Stimulated activated CD4-positive, alpha-beta T cell treated with anti-CD3 and anti-CD28 coated beads, Interleukin-4, amount 100 ng/mL, for 48 hours (primary cell): ENCODE results near the gene PCSK6.

Experiments
- DNase-seq, 2 donors: peaks; one replicate each; pipeline ENCODE4 v3.0.0-alpha.2; 2020; ENCODE audit warnings: low read depth in 2 of 2

The PCSK6 gene

DNA sequence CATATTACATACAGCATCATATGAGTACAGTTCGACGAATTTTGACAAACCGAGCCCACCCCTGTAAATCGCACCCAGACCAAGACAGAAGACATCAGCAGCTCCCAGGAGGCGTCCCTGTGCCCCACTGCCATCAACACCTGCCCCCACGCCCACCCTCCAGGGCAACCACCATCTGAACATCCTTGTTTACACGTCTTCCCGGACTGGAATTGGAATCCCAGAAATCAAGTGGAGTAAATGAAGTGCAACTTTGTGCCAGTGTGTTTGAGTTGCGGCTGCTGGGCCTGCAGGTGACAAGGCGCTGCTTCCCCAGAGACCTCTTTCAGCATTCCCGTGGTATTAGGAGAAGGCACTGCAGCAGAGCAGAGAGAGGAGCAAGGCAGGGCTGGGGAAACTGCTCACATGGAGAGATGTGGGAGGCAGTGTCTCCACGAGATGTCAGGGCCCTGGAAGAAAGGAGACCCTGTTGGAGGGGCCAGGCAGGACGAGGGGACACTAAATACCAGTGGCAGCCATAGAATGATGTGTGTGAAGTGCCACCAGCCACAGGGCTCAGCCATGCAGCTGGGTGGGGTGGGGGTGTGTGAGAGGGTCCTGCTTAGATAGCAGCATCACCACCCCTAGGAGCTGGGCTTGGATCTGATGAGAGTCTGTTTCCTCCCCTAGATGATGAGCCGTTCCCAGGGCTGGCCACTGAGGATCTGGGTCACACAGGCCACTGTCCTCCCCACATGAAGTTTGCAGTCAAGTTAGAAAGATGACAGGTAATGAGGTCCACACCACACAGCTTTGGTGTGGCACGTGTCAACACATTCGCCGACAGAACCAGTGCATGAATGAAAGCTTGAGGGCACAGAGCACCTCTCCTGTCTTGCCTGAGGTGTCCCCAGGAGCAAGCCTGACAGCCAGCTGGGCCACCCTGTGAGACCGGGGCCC is 33.4 kb upstream of the PCSK6 start:
- no peak for DNase-seq

DNA sequence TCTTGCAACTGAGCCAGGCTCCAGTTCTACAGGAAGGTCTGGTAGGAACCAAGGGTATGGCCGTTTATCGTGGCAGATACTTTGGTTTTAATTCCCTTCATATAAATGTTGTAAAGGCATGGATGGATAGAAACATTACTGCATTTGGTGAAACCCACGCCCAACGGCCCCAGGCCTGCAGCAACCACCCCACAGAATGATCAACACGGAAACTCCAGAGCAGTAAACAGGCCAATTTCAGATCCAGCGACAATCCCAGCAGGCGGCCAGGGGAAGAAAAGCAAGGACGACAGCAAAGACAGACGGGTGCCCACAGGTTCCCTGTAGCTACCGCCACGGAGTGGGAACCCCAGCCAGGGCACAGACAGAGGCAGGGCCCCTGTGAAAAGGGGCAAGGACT is 32.6 kb upstream of the PCSK6 start:
- DNase-seq, result no peak

DNA sequence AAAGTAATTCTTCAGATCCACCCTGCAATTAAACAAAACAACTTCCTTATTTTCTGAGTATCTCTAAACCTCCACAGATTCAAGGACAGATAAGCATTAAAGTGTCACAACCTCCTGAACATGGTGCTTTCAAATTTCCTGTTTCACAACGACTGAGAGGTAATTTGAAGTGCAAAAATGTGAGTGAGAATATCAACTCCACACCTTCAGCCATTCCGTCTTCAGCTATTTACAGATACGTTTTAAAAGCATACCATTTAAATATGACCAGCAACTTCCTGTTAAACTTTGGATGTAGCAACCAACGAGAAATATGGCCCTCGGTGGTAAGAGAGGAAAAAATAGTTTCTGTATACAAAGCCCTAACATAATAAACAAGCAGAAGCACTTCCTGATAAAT is 32.1 kb upstream of the PCSK6 start:
- no peak for DNase-seq

DNA sequence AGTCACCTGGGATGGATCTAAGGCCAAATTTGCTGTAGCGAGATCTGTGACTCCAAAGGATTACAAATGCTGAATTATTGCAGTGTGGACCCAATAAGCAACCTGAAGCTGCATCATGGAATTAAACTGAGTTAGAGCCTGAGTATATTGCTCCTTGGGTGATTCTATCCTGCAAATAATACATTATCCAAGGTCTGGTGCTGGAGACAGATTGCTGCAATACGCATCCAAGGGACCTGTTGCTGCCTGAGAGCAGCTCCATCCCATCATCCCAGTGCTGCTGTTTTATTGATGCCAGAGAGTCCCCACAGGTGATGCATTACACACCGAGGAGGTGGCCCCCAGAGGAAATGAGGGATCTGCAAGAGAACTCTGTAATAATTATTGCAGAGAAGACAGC is 31.6 kb upstream of the PCSK6 start:
- no peak for DNase-seq

DNA sequence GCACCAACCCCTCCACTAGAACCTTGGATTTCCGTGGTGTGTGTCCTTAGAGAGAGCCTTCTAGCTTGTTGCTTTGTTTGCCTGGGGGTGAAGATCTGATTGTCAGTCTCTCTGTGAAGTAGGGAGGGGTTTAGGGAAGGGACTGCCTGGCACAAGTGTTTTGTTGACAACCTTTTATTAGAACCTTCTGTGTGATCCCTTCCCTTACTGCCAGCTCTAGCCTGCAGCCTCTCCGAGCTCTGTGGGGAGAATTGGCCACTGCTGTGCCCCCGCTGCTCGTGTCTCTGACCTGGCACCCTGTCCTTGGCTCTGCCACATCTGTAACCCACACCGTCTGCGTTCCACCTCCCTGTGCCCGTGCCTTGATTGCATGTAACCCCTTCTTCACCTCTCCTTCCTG is 30.9 kb upstream of the PCSK6 start:
- no peak for DNase-seq

DNA sequence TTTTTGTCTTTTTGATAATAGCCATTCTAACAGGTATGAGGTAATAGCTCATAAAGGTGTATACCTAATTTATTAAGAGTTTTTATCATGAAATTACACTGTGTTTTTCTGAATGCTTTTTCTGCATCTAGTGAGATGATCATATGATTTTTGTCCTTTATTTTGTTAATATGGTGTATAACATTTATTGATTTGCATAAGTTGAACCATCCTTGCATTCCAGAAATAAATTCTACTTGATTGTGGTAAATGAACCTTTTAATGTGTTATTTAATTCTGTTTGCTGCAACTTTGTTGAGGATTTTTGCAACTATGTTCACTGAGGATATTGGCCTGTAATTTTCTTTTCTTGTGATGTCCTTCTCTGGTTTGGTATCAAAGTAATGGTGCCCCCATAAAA is 28.0 kb upstream of the PCSK6 start:
- no peak for DNase-seq

DNA sequence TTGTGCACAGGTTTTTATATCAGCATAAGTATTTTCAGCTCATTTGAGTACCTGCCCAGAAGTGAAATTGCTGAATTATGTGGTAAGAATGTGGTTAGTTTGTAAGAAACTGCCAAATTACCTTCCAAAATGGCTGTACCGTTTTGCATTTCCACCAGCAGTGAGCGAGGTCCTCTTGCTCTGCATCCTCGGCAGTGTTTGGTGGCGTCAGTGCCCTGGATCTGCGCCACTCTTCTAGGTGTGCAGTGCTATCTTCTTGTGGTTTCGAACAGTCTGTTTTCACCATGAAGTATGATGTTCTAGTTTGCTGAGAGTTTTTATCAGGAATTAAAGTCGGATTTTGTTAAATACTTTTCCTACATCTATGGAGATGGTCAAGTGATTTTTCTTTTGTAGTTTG is 24.8 kb upstream of the PCSK6 start:
- DNase-seq, result no peak

DNA sequence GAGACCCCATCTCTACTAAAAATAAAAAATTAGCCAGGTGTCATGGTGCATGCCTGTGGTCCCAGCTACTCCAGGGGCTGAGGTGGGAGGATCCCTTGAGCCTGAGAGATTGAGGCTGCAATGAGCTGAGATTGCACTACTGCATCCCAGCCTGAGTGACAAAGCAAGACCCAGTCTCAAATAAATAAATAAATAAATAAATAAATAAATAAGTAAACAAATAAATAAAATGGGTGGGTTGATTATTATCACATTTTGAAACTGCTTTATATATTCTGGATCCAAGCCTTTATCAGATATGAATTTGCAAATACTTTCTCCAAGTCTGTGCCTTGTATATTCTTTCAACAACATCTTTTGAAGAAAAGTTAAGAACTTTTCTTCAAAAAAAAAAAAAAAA is 22.2 kb upstream of the PCSK6 start:
- no peak for DNase-seq

DNA sequence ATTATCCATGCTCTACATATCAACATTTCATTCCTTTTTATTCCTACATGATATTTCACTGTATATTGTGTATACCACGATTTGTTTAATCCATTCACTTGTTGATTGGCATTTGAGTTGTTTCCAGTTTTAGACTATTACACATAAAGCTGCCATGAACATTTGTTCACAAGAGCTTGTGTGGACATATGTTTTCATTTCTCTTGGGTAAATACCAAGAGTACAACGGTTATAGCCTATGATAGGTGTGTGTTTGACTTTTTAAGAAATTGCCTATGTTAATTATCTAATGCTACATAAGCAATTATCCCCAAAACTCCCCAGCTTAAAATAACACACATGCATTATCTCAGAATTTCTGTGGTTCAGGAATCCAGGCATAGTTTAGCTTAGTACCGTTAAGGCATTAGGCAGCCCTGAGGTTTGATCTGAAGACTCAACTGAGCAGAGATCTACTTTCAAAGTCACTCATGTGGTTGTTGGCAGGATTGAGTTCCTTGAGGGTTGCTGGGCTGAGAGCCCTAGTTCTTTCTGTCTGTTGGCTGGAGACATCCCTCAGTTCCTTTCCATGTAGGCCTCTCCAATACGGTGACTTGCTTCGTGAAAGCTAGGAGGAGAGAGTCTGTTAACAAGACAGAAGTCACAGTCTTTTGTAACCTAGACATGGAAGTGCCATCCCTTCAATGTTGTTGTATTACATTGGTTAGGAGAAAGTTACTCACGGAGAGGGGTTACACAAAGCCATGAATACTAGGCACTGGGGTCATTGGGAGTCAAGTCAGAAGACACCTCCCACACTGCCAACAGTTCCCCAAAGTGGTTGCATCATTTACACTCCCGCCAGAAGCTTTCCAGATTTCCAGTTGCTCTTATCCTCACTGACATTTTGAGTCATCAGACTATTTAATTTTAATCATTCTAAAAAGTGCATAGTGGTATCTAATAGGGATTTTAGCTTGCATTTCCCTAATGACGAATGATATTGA is 21.0 kb upstream of the PCSK6 start:
- no peak for DNase-seq

DNA sequence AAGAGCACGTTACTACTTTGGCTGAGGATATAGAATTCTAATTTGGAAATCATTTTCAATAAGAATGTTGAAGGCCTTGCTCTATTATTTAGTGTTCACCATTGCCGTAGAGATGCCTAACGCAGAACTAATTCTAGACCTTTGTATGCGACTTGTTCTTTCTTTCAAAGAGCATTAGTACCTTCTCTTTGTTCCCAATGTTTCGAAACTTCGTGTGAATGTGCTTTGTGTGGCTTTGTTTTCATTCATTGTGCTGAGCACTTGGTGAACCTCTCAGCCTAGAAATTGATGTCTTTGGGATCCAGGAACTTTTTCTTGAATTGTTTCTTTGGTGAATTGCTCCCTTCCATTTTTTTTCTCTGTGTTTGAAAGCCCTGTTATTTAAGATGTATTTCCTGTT is 19.8 kb upstream of the PCSK6 start:
- DNase-seq, result no peak

DNA sequence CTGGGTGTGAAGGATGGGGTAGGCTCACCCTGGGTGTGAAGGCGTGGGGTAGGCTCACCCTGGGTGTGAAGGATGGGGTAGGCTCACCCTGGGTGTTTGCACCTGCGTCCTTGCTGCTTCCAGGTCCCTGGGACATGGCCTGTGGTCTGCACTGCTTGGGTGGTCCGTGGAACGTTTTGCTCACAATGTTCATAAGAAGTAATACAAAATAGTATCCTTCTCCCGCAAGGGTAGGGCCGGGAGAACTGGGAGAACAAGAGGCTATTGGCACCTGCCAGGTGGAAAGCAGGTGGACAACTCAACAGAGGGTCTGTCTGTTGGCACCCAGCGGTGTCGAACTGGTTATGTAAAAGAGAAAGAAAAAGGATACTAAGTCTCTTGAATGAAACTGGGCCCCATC is 17.0 kb upstream of the PCSK6 start:
- DNase-seq, result no peak

DNA sequence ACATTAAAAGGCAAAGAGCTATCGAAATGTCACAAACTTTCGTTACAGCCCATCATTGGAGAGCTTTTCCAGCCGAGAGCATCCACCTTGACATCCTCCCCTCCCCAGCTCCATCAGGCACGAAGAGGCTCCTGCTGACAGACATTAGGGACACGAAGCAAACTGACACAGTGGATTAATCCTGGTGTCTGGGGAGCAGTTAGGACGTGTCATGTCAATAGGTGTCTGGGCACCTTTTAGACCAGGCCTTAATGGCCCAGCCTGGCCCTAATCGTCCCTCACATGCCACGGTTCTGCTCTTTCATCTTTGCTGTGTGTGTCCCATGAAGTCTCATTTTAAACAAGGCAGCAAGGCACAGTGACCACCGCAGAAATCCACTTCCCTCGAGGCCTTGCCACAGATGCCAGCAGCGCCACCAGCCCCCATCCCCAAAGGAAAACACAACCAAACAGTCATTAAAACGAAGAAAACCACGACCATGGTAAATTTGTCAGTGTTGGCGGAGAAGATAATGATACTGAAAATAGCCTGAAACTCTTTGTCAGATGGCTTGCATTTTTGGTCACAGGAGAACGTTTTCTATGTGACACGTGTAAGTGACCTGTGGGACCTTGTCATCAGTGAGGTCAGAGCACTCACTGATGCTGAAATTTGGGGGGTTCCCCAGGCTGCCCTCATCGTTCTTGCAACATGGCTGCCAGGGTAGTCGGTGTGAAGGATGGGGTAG is 16.3 kb upstream of the PCSK6 start:
- no peak for DNase-seq

DNA sequence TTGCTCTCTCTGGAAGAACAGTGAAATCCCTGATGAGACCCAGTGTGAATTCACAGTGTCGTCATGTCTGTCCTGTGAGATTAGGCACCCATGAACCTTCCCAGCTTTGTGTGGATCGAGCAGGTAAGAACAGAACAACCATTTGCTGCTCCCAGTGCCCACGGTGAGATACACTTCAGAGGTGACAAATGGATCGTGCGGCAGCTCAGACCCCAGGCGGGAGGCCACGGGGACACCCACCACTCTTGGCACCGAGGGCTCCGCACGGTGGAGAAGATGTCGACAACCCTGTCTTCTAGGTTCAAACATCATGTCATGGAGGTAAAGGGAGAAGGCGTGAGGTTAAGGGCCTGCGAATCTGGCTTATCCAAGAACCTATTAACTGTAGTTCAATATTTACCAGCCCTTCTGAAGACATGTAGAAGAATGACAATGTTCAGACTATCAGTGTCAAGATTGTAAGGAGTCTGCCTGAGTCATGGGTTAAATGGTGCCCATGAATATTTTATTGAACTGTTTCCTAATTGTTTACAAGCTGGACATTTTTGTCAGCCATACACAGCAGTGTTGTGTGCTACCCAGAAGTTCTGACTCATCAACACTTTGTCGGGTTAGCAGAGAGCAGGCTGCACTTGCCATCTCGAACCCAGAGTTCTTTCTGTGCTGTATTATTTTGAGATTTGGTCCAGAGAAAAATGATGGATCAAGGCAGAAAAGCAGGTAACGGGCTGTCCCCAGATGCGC is 15.5 kb upstream of the PCSK6 start:
- no peak for DNase-seq

DNA sequence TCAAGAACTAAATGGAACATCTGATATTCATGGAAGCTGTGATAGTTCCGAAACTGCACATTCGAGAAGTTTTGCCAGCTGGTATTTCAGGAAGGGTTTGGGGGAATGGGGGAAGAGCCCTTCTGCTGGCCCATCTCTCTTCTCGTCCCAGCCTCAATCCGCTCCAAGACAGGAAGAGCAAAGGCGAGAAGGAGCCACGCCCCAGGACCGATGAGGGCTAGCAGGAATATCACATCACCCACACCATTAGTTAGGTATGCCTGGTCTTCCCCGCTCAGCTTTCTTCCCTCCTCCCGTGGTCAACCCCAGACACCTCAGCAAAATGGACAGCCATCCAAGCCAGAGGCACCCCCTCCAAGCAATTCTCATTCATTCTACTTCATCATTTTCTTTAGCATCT is 14.9 kb upstream of the PCSK6 start:
- no peak for DNase-seq

DNA sequence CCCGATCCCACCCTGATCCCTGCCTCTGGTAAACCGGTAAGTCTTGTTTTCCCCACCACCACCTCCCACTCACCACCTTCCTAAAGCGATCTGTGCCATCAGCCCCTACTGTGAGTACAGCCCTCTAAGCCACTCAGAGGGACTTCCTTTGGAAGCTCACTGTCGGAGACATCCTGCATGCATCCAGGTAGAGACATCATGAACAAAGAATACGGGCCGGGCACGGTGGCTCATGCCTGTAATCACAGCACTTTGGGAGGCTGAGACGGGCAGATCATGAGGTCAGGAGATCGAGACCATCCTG is 13.7 kb upstream of the PCSK6 start:
- no peak for DNase-seq

DNA sequence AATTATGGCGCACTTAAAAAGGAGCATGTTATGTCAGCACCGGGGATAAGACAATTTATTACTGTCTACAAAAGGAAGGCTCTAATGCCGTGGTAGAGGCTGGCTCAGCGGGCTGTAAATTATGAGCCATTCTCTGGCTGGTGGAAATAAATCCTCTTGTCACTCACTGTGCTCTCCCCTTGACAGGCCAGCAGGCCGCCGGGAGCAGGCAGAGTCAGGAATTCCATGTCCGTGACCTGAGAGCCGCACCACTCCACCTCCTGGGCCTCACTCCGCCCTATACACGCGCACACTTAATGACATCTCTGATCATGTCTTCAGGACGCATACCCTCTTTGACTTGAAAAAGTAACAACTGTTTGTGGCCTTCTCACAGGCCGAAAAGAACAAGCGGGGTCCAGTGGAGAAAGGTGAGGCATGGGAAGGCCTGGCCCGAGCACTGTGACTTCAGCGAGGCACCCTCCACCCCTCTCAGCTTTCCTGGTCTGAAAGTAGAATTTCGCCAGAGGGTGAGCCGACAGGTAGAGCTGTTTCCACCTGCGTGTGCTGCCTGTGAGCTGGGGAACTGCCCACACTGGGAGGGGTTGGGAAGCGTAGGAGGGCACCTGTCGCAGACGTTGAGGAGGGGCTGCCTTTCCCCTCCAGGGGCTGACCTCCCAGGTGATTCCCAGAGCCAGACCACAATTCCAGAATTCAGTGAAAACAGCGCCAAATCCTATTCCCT is 13.2 kb upstream of the PCSK6 start:
- DNase-seq, result no peak

DNA sequence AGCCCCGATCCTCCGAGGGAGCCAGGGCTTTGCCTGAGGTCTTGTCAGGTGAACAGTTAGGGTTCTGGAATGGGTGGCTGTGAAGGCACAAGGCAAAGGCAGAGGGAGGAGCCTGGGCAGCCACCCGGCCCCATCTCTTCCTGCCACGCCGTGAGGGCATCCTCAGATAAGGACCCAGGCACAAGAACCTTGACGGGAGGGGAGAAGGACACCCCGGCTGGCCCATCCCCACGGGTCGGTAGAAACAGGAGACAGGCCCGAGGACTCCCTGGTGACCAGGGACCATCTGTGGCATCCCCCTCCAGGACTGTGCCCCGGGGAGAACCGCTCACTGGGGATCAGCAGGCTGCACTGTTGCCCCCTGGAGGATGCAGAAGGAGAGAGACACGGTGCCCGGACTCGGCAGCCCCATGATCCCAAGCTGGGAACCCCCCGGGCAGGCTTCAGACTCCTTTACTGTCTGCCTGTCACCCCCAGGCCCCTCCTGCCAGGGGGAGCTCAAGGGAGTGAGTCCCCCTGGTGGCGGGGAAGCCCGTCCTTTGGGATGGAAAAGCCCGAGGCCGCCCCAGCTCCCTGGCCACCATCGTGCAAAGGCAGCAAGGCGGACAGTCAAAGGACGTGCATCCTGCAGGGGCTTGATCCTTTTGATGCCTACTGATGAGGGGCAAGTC is 12.3 kb upstream of the PCSK6 start:
- peak; percentile 45 to 48 for DNase-seq

DNA sequence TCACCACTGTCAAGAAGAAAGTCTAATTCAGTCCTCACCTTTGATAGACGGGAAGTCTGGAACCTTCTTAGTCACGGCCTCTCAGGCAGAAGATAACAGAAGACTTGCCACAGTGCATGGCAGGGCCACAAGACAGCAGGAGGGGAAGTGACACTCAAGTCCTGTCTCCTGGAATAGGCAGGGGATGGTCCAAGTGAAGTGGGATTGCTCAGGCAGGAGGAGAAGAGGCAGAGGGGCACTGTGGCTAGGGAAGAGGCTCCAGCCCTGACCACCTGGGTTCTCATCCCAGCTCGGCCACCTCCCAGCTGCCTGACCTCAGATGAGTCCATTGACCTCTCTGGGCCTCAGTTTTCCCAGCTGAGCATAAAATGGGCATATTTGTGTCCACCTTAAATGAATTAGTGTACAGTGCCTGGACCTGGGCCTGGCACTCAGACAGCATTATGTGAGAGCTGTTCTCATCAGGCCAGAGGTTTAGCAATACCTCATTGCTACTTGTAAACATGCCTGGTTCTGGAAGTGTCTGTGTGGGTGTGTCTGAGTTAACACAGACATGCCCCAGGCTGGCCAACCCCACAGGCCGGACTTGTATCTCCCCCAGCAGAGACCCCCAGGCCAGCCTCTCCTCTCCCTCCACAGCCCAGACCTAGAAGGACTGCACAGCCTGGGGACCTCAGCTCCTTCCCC is 11.5 kb upstream of the PCSK6 start:
- no peak for DNase-seq

DNA sequence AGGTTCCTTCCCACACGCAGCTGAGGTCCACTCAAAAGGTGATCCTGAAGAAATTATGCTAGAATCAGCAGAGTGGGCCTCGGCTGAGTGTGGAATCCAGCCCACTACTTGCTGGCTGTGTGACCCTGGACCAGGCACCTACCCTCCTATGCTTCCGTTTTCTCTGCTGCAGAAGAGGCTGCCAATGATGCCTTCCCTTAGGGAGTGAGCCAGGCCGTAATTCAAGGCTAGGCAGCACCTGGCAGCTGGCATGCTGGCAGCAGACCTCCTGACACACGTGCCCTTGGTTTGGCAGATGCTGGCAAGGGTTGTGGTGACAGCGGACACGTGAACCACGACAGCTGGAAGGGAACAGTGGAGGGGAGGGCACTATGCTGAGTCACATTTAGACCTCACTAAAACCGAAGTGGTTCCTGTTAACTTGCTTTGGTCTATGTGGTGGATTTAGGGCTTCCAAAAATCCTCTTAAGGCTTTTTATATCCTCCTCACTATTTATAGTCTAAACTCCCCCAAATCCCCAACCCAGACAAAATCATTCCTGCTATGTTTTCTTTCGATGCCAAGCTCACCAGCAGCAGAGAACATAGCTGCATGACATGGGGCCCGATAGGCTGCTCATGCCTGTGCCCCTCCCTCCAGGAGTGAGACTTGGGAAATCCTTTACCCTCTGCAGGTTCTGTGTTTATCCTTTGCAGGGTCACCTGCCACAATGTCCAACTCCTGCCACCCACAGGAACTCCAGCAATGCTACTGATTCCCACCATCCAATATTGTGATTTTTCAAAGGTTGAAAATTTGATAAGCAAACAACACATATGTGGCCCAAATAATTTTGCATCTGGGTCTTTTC is 10.6 kb upstream of the PCSK6 start:
- DNase-seq, result no peak
